HUDEP-2 (cell line): ENCODE data around the gene UGT1A4.

Source experiments
- DNase-seq, 76 experiments: peaks; one replicate each; lab custom pipeline; 2025; ENCODE audit not compliant: unreplicated experiment in 76 of 76; lab: John Stamatoyannopoulos, UW

UGT1A4 gene

DNA sequence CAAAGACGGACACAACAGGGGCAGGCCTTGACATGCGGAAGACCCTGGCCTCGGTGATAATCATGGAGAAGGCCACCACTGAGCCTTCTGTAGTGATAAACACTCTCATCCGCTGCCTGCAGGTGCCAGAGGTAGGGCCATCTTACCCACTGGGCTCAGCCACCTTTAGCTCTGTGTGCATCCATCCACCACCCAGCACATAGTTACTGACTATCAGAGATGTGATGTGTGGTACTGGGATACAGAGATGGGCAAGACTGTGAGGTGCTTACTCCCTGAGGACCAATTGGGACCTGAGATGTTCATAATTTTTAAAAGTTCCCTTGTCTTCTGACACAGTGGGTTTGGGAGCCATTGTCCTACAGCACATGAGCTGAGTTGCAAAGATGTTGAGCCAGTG lies 61.2 kb downstream of the UGT1A4 start:
- DNase-seq, result no peak

DNA sequence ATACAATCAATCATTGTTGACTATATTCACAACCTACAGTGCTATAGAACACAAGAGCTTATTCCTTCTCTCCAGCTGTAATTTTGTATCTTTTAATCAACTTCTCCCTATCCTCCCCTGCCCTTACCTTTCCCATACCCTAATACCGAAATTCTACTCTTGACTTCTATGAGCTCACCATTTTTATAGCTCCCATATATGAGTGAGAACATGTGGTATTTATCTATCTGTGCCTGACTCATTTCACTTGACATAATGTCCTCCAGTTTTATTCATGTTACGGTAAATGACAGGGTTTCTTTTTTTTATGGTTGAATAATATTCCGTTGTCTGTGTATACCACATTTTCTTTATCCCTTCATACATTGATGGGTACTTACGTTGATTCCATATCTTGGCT lies 62.2 kb downstream of the UGT1A4 start:
- DNase-seq, result no peak

DNA sequence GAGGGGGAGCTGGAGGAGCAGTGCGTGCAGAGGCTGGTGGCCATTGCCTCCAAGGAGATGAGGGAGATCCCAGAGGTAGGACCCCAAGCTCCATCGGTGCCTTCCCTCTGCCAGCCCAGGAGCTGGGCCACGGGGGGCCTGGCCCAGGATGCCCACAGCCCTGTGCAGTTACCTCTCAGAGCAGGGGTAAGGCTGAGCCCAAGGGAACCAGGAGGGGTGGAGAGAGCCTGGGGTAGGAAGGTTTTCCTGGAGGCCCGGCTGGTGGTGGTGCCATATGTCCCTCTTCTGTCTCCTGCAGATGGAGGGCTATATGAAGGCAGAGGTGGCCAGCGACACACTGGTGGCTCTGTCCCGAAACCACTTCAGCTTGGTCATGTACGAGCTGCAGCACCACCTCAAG lies 71.0 kb downstream of the UGT1A4 start:
- no peak for DNase-seq

DNA sequence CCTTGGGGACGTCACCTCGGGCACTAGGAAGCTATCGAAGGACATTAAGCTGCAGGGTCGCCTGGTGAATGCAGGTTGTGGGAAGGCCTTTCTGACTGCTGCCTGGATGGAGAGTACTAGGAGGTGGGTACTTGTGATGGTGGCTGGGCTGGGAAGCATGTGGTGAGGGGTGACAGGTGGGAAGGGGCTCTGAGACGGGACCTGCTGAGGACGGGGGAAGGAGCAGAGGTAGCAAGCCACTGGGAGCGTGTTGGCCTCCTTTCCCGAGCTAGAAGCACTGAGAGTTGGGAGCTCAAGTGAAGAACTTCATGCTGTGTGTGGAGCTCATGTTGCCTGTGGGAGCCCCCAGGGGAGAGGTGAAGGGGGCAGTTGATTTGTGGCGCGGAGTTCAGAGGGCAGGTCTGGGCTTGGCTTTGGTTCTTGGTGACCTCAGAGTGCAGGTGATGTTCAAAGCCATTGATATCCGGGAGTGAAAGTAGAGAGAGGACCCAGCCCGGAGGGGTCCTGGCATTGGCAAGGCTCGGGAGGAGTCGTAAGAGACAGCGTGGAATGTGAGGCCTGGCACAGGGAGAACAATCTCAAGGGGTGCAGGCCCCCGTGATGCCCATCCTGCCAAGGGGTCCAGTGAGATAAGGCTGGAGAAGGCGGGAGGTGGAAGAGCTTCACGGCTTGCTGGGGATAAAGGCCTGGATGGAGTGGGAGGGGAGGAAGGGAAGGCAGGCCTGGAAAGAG lies 72.8 kb downstream of the UGT1A4 start:
- no peak for DNase-seq

DNA sequence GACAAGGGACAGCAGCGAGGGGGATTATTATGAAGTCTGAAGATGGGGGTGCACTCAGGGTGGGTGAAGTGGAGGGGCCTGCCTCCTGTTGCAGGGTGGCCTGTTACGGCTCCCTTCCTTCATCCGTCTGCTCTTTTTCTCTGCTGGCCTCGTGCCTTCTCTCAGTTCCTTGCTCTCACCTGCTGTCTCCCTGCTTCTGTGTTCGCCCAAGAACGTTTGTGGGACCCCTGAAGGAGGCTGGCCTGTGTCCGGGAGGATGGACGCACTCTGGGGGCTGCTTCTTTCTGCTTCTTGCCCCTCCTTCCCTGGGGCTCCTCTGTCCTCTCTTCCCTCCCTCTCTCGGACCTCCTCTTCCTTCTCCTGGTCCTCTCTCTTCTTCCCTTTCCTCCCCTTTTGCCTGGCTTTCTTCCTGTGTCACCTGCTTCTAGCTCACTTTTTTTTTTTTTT lies 73.4 kb downstream of the UGT1A4 start:
- no peak for DNase-seq

DNA sequence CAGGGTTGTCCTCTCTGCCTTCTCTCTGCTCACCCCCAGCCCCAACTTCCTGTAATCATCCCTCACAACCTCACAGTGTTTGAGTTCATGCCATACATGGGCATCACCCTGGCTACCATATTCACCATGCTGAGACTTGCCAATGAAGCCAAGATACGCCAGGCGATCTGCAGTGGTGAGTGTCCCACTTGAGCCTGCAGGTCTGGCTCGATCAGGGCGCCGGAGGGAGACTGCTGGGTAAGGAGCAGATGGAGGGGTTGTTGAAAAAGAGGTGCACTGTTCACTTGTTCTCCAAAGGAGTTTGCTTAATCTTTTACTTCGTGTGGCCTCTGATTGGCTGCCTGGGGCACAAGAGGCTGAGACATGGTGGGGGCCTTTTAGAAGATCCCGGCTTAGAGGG lies 74.2 kb downstream of the UGT1A4 start:
- no peak for DNase-seq

DNA sequence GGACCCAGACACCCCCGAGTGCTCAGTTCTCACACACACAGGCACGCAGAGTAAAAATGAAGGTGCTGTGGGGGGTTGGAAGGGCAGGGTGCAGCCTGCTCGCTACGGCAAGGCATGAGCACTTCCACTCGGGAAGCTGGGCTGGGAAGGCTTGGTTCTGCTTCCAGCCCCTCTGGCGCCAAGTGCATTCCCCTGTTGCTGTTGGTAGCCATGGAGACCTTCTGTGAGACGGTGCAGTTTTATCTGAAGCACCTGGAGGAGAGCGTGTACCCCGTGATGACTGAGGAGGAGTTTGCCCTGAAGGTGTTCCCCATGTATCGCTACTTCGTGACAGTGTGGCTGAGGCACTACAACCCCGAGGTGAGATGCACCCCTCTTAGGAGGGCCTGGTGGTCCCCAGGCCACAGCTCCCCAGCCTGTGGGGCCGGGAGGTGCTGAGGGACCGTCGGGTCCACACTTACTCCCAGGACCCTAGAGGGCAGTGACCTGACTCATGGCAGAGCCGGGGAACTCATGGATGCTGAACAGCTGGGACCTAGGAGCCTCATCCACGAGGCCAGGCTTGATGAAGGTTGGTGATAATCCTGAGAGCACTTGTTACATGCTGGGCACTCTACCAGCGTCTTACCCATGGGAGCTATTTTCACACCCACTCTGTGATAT lies 75.1 kb downstream of the UGT1A4 start:
- DNase-seq, result no peak

DNA sequence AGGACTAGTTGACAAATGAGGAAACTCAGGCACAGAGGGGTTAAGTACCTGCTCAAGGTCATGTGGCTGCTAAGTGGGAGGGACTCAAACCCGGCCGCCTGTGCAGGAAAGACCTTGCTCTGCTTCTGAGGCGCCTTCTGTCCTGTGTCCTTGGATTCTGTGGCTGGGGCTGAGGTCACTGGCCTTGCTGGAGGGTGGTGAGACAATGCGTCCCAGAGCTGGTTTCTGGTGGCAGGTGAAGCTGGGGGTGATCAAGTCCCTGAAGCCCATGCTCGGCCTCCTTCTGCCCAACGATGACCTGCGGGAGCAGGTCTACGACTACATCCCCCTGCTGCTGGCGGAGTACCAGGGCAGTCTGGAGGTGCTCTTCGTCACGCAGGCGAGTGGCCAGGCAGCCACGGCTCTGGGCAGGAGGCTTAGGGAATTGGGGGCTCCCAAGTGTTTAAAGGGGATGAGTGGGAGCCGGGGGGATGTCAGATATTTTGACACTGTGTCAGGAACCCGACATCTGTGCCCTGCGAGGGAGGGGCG lies 75.7 kb downstream of the UGT1A4 start:
- DNase-seq, result no peak

DNA sequence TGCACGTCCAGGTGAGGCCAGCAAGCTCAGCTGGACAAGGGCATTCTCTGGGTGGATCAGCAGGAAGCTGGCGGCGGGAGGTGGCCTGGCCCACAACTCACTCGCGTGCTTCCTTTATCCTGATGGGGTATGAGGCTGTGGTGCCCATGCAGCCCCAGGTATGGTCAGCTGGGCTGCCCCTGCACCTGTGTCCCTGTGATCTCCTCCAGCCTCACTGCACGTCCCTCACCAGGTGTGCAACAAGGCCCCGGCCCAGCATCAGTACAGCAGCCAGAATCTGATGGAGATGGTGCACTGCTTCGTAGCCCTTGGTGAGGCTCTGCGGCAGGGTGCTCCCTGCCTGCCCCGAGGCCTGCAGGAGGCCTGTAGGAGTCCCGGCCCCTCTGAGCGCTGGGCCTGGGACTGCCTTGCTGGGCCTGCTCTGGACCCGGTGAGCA lies 77.2 kb downstream of the UGT1A4 start:
- DNase-seq, result no peak

DNA sequence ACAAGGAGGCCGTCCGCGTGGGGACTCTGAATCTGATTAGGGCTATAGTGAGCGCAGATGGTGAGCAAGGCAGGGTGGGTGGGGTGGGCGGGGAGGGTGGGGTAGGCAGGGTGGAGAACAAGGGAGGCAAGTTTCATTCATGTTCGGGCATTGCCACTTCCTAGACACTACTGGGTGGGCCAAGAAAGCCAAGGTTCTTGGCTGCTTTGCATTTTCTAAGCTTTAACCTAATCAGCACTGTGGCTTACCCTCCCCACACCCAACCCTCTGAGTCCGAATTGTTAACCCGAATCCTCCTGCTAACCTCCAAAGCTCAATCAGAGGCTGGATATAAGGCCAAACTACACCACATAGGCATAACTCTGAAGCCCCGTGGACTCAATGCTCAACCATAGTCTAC lies 77.7 kb downstream of the UGT1A4 start:
- peak in 3 of 76 experiments; percentile 0 to 23 (median 5) for DNase-seq

DNA sequence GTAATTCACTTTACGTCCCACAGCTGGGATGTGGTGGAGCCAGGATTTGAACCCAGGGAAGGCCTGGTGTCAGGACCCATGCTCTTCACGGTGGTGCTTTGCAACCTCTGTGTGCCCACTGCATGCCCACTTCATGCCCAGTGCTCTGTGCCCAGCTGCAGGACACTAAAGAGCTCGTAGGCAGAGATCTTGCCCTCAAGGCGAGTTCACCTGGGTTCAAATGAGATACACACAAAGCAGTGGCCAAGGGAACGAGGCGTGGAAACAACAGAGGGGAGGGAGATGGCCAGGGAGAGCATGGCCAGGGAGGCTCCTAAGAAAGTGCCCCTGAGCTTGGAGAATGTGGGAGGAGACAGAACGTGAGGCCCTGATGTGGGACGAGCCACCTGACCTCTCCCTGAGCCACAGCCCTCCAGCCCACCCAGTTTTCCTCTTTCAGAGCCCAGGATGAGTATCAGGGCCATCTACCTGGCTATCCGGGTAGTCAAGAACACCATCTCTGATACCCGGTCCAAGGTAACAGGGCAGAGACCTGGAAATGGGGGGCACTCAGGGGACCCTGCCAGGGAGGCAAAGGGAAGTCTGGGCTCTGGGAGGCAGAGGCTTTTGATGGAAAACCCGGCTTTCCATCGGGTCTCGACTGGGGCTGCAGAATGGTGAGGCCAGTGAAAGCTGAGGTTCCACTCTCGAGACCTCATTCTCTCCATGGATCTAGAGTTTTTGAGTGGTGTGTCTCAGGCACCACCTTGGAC lies 80.0 kb downstream of the UGT1A4 start:
- no peak for DNase-seq

DNA sequence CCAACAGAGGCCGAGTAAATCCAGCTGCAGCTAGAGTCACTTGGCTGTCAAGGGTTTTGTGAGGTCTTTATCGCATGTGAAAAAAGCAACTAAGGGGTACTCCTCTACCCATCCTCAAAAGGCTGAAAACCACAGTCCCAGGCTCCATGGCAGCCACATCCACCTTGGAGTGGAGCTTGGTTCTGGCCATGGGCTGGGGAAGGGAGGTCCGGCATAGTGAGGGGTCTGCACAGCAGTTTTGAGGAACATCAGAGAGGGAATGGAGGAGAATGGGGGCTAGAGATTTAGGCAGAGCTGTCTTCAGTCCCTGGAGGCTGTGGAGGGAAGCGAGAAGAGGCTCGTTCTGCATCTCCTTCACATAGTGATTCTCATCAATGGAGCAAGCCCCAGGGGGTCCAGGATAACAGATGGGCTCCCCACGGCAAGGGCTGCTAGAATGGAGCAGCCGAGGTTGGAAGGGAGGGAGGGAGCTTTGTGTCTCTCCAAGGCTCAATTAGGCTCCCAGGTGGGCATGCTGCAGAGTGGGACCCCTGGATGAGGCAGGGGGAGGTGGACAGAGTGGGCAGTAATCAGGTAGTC lies 80.6 kb downstream of the UGT1A4 start:
- no peak for DNase-seq

DNA sequence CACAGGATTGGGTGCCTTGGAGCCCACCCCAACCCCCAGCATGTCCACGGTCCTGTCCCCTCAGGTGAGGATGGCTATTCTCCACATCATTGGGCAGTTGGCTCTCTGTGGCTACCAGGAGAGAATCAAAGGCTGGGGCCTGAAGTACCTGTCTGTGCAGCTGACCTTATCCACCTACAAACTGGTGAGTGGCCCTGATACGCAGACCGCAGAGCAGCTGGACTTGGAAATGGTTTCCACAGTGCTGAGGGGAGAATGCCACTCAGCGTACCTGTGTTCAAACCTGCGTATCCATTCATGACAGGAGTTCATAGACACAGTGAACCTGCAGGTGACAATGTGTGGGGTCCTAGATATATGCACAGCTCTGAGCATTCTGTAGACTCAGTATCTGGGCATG lies 81.2 kb downstream of the UGT1A4 start:
- no peak for DNase-seq

DNA sequence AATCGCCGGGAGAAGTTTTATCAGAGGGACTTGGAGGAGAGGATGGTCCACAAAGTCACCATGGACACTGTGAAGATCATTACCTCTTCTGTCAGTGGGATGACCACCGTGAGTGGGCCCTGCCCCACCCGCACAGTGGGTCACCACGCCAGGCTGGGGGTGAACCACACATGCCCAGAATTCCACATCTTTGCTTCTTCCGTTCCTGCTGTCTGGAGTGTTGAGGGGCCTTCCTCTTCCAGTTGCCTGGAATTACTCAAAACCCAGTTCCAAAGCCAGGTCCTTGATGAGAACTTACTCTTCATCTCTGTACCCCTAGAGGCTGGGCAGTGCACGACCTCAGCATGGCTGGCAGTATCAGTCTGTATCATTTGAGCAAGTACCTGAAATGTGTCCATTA lies 81.7 kb downstream of the UGT1A4 start:
- DNase-seq, result no peak

DNA sequence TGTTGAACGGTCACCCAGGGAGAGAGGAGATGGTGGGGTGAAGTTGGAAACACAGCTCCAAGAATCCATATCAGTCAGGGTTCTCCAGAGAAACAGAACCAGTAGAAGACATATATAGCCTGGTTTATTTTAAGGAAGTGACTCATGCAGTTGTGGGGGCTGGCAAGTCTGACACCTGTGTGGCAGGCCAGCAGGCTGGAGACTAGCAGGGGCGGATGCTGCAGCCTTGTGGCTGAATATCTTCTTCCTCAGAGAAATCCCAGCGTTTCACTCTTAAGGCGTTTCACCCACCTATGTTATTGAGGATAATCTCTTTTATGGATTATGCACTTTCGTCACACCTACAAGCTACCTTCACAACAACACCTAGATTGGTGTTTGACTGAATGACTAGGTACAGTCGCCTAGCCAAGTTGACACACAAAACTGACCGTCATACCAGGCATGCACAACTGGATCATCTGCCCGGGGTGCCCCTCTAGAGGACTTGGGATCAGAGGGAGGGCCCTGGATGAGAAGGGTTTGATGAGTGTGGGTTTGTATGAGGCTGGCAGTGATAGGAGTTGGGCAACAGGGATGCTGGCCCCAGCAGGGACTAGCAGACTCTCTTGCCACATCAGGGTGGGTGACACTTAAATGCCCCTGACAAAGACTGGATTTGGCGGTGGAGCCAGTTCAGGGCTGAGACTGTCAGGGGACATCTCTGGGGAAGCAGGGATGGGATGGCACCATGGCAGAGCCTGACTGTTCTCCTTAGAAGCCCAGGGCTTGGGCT lies 83.0 kb downstream of the UGT1A4 start:
- DNase-seq, result no peak

DNA sequence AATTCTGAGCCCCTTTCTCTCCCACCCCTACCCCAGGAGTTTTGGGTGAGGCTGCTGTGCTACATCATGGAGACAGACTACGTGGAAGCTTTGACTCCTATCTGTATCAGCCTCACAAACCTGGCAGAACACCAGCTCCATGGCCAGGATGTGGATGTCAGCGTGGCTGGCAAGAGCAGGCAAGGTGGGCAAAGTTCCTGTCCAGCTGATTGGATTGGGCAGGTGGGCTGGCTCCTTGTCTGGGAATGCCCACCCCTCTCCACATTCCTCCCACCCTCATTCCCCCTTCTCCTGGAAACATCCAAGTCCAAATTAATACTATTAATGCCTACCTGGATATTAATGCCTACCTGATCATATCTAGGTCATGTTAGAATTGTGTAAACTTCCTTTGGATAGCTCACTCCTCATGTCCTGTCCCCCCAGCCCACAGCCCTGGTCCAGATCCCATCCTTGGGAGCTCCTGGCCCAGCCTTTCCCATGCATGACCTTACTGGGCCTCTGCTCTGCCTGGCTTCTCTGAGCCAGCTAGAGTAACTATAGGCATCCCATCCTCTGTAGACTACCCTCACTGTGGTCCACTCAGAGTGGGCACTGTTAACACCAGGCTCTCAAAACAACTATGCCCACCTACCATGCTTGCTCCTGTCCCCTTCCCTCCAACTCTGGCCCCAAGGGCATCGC lies 83.7 kb downstream of the UGT1A4 start:
- DNase-seq, result no peak

DNA sequence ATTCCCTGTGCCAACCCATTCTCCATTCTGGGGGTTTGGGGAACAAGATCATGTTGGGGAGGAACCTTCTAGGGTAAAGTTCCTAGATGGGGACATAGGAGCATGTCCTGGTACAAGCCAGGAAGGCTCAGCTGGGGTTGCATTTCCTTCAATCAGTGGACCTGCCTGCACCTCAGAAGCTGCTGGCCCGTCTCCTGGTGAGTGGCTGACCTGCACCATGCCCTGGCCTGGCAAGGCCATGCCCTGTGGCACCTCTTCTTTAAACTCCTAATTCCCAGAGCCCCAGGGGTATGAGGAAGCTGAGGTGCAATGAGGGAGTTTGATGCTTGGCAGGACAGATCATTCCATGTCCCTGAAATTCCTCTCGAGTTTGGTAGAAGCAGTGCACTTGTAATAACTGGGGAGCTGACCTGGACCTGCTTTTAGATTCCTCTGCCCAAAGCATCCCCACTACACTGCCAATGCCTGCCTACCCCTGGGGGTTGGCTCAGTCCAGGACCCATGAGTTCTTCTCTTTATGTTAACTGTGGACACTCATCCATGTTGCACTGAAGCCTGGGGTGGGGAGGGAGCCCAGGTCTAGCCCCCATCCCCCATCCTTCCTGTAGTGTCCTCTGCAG lies 84.9 kb downstream of the UGT1A4 start:
- no peak for DNase-seq

DNA sequence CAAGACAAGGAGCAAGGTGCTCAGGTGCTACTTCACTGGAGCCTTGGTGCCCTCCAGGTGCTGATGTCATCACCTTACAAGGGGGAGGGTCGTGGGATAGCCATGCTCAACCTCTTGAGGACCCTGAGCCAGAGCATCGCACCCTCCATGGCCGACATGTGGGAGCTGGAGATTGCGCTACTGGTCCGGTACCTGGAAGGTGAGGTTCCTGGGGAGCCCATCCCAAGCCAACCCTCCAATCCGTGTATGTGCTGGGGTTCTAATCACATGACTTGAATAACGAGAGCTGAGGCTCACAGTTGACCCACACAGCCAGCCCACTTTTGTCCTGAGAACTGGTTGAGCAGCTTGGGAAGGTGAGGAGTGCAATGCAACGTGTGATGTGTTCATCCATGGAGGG lies 85.5 kb downstream of the UGT1A4 start:
- no peak for DNase-seq

DNA sequence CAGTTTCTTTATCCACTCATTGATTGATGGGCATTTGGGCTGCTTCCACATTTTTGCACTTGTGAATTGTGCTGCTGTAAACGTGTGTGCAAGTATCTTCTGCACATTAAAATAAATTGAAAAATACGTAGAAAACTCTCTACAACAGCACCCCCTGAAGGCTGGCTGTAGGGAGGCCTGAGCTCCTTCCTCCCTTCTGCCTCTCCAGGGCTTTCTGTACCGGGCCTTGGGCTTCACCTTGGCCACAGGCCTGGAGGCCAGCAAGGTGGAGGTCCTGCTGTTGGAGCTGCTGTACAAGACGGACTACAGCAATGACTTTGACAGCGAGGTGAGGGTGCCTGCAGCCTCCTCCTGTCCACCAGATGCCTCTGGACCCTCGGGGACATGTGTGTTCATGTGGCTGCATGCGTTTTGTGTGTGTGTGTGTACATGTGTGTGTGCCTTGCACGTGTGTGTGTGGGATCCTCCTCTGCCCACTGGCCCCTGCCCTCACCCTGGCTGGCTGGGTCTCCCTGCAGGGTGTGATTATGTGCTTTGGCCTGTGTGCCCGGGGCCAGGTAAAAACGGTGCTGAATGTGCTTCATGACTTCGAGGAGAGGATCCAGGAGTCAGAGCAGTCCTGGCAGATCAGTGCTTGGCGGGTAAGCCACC lies 88.8 kb downstream of the UGT1A4 start:
- peak in 1 of 76 experiments; percentile 15 for DNase-seq
